ENCODE measurements around the gene MEI1. TPM values are rescaled to one million over a fixed set of nuclear protein-coding genes. Genes with fewer than 3 reads are reported as not detected.

The MEI1 gene, protein sequence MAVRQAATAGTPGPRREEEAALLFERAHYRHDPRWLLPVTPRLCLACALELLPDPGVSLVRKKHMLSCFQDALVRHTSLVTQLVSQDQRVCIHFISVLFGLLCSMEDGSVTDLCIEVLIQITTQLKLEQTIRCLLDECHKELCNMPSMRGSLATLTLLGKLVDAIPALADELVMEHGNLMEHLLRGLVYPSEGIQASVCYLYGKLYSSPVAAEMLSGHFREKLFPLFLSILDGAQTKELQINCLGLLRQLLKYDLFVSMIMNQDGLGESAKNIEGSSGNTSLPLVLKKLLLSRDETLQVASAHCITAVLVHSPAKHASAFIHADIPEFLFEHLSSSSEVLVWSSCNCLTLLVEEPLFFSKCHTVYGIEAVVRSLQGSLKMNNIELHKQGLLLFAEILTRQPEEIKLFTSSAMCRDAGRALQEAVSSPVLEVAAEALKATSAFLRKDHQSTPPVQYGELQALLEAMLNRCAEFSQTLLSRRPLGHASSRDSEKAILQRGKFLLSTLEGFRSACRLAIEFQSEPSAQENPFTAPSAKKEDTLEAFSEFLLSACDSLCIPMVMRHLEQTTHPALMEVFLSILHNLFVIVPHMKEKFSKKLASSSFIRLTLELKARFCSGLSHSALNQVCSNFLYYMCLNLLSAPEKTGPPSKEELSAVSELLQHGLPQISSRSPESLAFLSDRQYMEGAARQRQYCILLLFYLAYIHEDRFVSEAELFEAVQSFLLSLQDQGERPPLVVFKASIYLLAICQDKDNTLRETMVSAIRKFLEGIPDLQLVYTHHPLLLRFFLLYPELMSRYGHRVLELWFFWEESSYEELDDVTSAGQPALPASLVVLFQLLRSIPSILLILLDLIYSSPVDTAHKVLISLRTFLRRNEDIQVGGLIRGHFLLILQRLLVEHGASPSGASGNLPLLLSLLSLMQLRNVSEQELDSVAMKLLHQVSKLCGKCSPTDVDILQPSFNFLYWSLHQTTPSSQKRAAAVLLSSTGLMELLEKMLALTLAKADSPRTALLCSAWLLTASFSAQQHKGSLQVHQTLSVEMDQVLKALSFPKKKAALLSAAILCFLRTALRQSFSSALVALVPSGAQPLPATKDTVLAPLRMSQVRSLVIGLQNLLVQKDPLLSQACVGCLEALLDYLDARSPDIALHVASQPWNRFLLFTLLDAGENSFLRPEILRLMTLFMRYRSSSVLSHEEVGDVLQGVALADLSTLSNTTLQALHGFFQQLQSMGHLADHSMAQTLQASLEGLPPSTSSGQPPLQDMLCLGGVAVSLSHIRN
- total RNA-seq (2022; extraction: Qiagen RNA extraction; ENCODE audit: low read depth) = not detected in 5 replicates

DNA sequence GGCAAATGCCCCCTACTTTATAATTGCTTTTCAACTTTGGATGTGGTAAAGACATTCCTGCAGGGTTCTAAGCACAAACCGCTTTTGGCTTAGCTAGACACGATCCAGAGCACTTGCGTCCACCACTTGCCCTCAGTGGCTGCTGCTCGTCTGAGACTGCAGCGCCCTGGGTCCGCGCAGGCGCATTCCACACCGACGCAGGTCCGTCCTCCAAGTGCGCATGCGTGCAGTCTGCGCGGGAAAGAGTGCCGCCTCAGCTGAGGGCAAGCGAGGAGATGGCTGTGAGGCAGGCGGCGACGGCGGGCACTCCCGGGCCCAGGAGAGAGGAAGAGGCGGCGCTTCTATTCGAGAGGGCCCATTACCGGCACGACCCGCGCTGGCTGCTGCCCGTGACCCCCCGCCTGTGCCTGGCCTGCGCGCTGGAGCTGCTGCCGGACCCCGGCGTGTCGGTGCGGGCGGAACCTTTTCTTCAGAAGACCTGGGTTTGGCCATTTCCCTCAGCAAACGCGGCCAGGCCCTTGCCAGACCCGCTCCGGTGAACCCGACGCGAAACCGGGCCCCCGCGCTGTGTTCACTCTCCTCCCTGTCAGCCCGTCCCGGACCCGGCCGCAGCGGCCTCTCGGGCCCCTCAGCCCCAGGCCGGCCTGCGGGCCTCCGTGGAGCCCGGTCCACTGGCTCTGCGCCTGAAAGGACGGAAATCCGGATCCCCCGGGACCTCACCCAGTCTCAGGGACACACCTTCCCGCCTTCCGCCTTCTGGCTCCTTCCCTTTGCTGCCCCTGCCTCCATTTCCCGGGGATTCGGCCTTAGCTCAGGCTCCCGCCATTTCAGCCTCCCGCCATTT is at the start of gene MEI1:
MEI1 (plus strand) TSS at position 240 of the 844 bp plus-strand sequence; CDS start at position 276, 36 bp downstream.

DNA sequence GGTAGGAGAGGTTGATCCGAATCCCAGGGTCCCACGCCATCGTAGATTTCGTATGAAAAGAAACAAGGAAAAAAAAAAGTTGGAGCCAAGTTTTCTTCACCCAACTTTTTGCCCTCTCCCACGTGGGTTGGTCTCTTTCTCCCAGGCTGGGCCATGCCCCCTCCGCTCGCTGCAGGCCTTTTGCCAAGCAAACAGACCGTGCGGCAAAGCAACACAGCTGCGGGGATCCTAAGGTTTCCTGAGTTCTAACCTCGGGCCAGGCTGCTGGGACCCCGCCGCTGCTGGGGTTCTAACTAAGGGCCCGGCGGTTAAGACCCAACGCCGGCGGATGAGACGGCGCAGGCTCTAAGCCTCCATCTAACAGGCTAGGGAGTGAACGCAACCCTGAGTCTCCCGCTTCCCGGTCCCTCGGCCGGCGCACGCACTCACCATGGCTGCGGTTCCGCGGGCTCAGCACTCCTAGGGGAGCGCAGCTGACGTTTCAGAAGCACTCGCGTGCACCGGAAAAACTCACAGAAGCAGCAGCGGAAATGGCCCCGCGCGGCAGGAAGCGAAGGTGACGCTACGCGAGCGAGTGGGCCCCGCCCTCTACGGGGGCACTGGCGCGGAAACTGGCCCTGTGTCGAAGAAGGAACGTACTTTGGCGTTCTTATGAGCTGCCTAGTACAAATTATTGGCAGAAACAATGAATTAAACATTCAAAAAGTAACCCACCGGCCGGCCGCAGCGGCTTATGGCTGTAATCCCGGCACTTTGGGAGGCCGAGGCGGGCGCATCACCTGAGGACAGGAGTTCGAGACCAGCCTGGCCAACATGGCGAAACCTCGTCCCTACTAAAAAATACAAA is 10.7 kb upstream of the MEI1 start, which contains the start of gene SNU13:
SNU13 (minus strand) TSS at position 503 of the 847 bp plus-strand sequence; CDS start at position 432, 71 bp downstream.

GRCh38 chr22:41800348-41801146 is 101.2 kb downstream of the MEI1 start, which contains the start of gene CCDC134:
TSS of gene CCDC134 (plus strand) at chr22:41800679. CDS start at chr22:41808891, 8,212 bp downstream.

DNA sequence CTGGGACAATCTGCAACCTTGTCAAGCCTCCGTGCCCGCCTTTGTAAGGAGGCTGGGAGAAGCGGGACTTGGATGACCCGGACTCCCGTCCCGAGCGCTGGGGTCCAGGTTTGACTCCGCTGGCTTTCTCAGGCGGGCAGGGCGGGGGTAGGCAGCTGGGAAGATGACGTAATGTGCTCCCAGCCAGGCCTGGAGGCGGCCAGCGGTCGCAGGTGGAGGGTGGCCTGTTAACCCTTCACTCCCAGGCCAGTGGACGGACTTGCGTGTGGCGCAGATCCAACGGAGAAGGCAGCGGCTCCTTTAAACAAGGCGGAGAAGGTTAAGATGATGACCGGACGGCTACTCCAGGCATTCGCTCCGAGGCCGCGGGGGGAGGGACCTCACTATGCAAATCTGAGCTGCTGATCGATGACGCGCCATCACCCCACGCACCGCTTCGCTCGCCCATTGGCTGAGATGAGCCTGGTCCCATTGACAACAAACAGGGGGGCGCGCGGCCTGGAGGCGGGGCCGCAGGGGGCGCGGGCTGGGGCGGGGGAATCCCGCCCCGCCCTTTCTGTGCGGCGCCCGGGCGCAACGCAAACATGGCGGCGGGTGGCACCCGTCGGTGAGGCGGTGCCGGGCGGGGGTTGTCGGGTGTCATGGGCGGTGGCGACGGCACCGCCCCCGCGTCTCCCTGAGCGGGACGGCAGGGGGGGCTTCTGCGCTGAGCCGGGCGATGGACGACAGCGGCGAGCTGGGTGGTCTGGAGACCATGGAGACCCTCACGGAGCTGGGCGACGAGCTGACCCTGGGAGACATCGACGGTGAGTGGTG is 133.5 kb downstream of the MEI1 start, which contains the start of gene SREBF2:
SREBF2 (plus strand) TSS at position 553 of the 816 bp plus-strand sequence; CDS start at position 719, 166 bp downstream.

Other genes with a start within 250 kb of the MEI1 start
- 62.3 to 74.5 TPM (median 68.5 TPM) in 5 replicates for gene PHF5A, start 230.8 kb upstream of the MEI1 start, total RNA-seq (2022; extraction: Qiagen RNA extraction; ENCODE audit: low read depth)
- gene ACO2, start 230.4 kb upstream of the MEI1 start, total RNA-seq (2022; extraction: Qiagen RNA extraction; ENCODE audit: low read depth) = 45.5 to 49.6 TPM (median 48.2 TPM) in 5 replicates
- 27.1 to 51.3 TPM (median 47.0 TPM) in 5 replicates for gene POLR3H, start 155.0 kb upstream of the MEI1 start, total RNA-seq (2022; extraction: Qiagen RNA extraction; ENCODE audit: low read depth)
- gene CSDC2, start 138.5 kb upstream of the MEI1 start, total RNA-seq (2022; extraction: Qiagen RNA extraction; ENCODE audit: low read depth) = 2.1 to 2.9 TPM (median 2.5 TPM) in 5 replicates
- gene PMM1, start 109.7 kb upstream of the MEI1 start, total RNA-seq (2022; extraction: Qiagen RNA extraction; ENCODE audit: low read depth) = 27.5 to 29.3 TPM (median 28.1 TPM) in 5 replicates
- gene DESI1, start 78.5 kb upstream of the MEI1 start, total RNA-seq (2022; extraction: Qiagen RNA extraction; ENCODE audit: low read depth) = 15.6 to 18.0 TPM (median 17.7 TPM) in 5 replicates
- 308 to 337 TPM (median 313 TPM) in 5 replicates for gene XRCC6, start 78.2 kb upstream of the MEI1 start, total RNA-seq (2022; extraction: Qiagen RNA extraction; ENCODE audit: low read depth)
- 101 to 197 TPM (median 186 TPM) in 5 replicates for gene SNU13, start 10.6 kb upstream of the MEI1 start, total RNA-seq (2022; extraction: Qiagen RNA extraction; ENCODE audit: low read depth)
- 3.5 to 5.2 TPM (median 4.4 TPM) in 5 replicates for gene CCDC134, start 101.2 kb downstream of the MEI1 start, total RNA-seq (2022; extraction: Qiagen RNA extraction; ENCODE audit: low read depth)
- gene SREBF2, start 133.6 kb downstream of the MEI1 start, total RNA-seq (2022; extraction: Qiagen RNA extraction; ENCODE audit: low read depth) = 26.0 to 32.1 TPM (median 31.0 TPM) in 5 replicates
- 0.14 to 0.38 TPM (median 0.21 TPM) in 4 of 5 replicates, not detected in the other for gene SHISA8, start 215.6 kb downstream of the MEI1 start, total RNA-seq (2022; extraction: Qiagen RNA extraction; ENCODE audit: low read depth)
- 0.14 to 0.31 TPM (median 0.19 TPM) in 5 replicates for gene TNFRSF13C, start 227.3 kb downstream of the MEI1 start, total RNA-seq (2022; extraction: Qiagen RNA extraction; ENCODE audit: low read depth)
- gene CENPM, start 247.6 kb downstream of the MEI1 start, total RNA-seq (2022; extraction: Qiagen RNA extraction; ENCODE audit: low read depth) = 31.5 to 39.1 TPM (median 36.7 TPM) in 5 replicates

All from A549 treated with DMSO at 1 μM for 4 hours (cell line).